ENCODE results near the gene BATF.

- TF ChIP-seq POLR2AphosphoS5 (IDR thresholded peaks at IDR 0.05; ENCODE audit: low read depth, low read length) (no peak), CTCF (IDR thresholded peaks at IDR 0.05) (no peak)
Measured at GRCh38 chr14:75487155-75487671, 35.1 kb upstream of the BATF start.
